Kidney (tissue), 14 donors: ENCODE data around the gene NDST1. TPM values are rescaled to one million over a fixed set of nuclear protein-coding genes. Genes with fewer than 3 reads are reported as not detected.
A peak's percentile ranks its signal among the peaks of the same experiment; 100 is the strongest.

Experiments used
- DNase-seq, 5 donors: peaks; one replicate each; pipeline ENCODE4 v3.0.0-alpha.2; 2013 to 2020
- FAIRE-seq: peaks from 2 replicates; lab custom pipeline; 2012; peaks lifted over from hg19 to GRCh38; lab: Jason Lieb, UNC
- H3K27ac ChIP-seq, 2 donors: one replicate each; pipeline ENCODE4 v1.7.0; 2013; ENCODE audit warnings: low read depth in 2 of 2, low read length in 2 of 2, inconsistent platforms in 1 of 2
- H3K27me3 ChIP-seq: one replicate; pipeline ENCODE4 v1.7.1; 2013; ENCODE audit warnings: low read length, inconsistent platforms; ENCODE audit not compliant: control insufficient read depth, insufficient read depth
- H3K36me3 ChIP-seq, 3 donors: one replicate each; pipeline versions ENCODE4 v1.7.0 to v1.7.1; 2013; ENCODE audit warnings: low read length in 3 of 3, control low read depth in 1 of 3, inconsistent platforms in 1 of 3; ENCODE audit not compliant: insufficient read depth in 3 of 3, control insufficient read depth in 2 of 3
- H3K4me1 ChIP-seq, 3 donors: one replicate each; pipeline versions ENCODE4 v1.7.0 to v1.7.1; 2013; ENCODE audit warnings: low read length in 3 of 3, inconsistent platforms in 1 of 3, low read depth in 1 of 3; ENCODE audit not compliant: control insufficient read depth in 2 of 3, insufficient read depth in 2 of 3
- H3K4me3 ChIP-seq, 3 donors: one replicate each; pipeline versions ENCODE4 v1.7.0 to v1.8.1; 2013; ENCODE audit warnings: low read length in 3 of 3, control low read depth in 1 of 3, inconsistent platforms in 1 of 3
- H3K9ac ChIP-seq, 3 donors: one replicate each; pipeline versions ENCODE4 v1.7.0 to v1.7.1; 2013; ENCODE audit warnings: low read length in 3 of 3, control low read depth in 1 of 3, inconsistent platforms in 1 of 3
- H3K9me3 ChIP-seq, 3 donors: one replicate each; pipeline versions ENCODE4 v1.7.0 to v1.7.1; 2013; ENCODE audit warnings: low read length in 3 of 3, control low read depth in 1 of 3, inconsistent platforms in 1 of 3; ENCODE audit not compliant: control insufficient read depth in 2 of 3, insufficient read depth in 1 of 3
- intact Hi-C: fragments of 100-400 bp; cut with DNase I; formaldehyde crosslinking; loops from one replicate; pipeline ENCODE4 v1.11.1; 2022
- polyA plus RNA-seq: library from polyadenylated mRNA; stranded (reverse); fragments of 350-450 nt; fragmentation: Illumina TruSeq; extraction: RNeasy Lipid Tissue Mini Kit (QIAGEN cat#74804); gene quantifications from one replicate; pipeline ENCODE4 v1.2.3, GENCODE V29; 2014; ENCODE audit warnings: low read depth, low replicate concordance; ENCODE audit not compliant: insufficient read depth
- total RNA-seq: library from RNA; stranded (reverse); fragmentation: NEBNext Ultra II Directional; extraction: Animal tissue kit (Norgen Biotek cat#: 25700); gene quantifications from one replicate; pipeline ENCODE4 v1.2.1, GENCODE V29; 2021
- TF ChIP-seq, protein P1 (sequence below): IDR thresholded peaks from 3 replicates; pipeline ENCODE4 v1.5.1; 2012; ENCODE audit warnings: mild to moderate bottlenecking, moderate library complexity, borderline replicate concordance; ENCODE audit not compliant: insufficient read depth; ENCODE audit errors: extremely low read depth
- donor health status: control.
- donor health status: control.
- donor health status: control.
- donor health status: control.
- donor health status: control.
- donor health status: DM: yes; HTN: yes; CAD: no.
- donor health status: Normal renal cell carcinoma (clear cell type).

The NDST1 gene
- total and polyA plus RNA-seq, 2 donors from 2014 or later: 11.7 to 60.7 TPM

GRCh38 chr5:150490754-150491153 lies 17.2 kb upstream of the NDST1 start:
- TF ChIP-seq, protein P1, sequence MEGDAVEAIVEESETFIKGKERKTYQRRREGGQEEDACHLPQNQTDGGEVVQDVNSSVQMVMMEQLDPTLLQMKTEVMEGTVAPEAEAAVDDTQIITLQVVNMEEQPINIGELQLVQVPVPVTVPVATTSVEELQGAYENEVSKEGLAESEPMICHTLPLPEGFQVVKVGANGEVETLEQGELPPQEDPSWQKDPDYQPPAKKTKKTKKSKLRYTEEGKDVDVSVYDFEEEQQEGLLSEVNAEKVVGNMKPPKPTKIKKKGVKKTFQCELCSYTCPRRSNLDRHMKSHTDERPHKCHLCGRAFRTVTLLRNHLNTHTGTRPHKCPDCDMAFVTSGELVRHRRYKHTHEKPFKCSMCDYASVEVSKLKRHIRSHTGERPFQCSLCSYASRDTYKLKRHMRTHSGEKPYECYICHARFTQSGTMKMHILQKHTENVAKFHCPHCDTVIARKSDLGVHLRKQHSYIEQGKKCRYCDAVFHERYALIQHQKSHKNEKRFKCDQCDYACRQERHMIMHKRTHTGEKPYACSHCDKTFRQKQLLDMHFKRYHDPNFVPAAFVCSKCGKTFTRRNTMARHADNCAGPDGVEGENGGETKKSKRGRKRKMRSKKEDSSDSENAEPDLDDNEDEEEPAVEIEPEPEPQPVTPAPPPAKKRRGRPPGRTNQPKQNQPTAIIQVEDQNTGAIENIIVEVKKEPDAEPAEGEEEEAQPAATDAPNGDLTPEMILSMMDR: no peak
- H3K9me3 ChIP-seq: no peaks in the 10 kb centered on the region
- no peak overlapping the region for H3K4me3 ChIP-seq
- peaks cover 0 to 6% (median 2%) of the 10 kb centered on the region in 3 donors for H3K36me3 ChIP-seq
- H3K4me1 ChIP-seq: peaks cover 2 to 50% (median 43%) of the 10 kb centered on the region in 3 donors
- intact Hi-C loops: no loop called here
- no peak overlapping the region for H3K27ac ChIP-seq
- H3K27me3 ChIP-seq: no peaks in the 10 kb centered on the region
- DNase-seq: no peak
- FAIRE-seq: no peak
- peak overlapping the region in 1 of 3 donors; percentile 16 for H3K9ac ChIP-seq

- TF ChIP-seq, protein P1: no peak
- no peak for DNase-seq
- no peak overlapping the region for H3K4me3 ChIP-seq
- no peak for FAIRE-seq
- H3K4me1 ChIP-seq: peaks cover 2 to 53% (median 41%) of the 10 kb centered on the region in 3 donors
- no peaks in the 10 kb centered on the region for H3K9me3 ChIP-seq
- H3K9ac ChIP-seq: no peak overlapping the region
- no peaks in the 10 kb centered on the region for H3K27me3 ChIP-seq
- H3K27ac ChIP-seq: peak overlapping the region in 1 of 2 donors; percentile 13
- H3K36me3 ChIP-seq: peaks cover 0 to 6% (median 2%) of the 10 kb centered on the region in 3 donors
- intact Hi-C loops: no loop called here
These were observed 16.1 kb upstream of the NDST1 start for GRCh38 chr5:150491876-150492275.

GRCh38 chr5:150492621-150493020 lies 15.3 kb upstream of the NDST1 start:
- Histone ChIP-seq H3K4me1 (peaks cover 2 to 53% (median 39%) of the 10 kb centered on the region in 3 donors), H3K27ac (no peak overlapping the region), H3K9me3 (no peaks in the 10 kb centered on the region), H3K4me3 (no peak overlapping the region), H3K9ac (no peak overlapping the region), H3K36me3 (peaks cover 0 to 6% (median 2%) of the 10 kb centered on the region in 3 donors), H3K27me3 (no peaks in the 10 kb centered on the region)
- TF ChIP-seq, protein P1: no peak
- intact Hi-C loops: no loop called here
- FAIRE-seq (no peak), DNase-seq (no peak)

DNA sequence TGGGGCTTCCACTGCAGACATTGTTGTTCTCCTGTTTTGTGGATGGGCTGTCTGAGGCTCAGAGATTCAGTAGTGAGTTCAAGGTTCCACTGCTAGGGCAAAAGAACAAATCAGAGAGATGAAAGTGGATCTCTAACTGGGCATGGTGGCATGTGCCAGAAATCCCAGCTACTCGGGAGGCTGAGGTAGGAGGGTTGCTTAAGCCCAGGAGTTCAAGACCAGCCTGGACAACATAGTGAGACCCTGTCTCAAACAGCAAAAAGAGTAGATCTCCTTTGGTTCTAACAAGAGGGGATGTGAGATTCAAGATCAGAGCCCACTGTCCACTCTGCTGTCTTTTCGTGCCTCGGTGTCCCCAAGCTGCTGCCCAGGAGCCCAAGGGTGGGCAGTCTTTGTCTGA lies 11.8 kb upstream of the NDST1 start:
- Histone ChIP-seq H3K9ac (no peak overlapping the region), H3K4me1 (peaks cover 0 to 50% (median 38%) of the 10 kb centered on the region in 3 donors), H3K27ac (no peak overlapping the region), H3K4me3 (no peak overlapping the region), H3K27me3 (no peaks in the 10 kb centered on the region), H3K9me3 (no peaks in the 10 kb centered on the region), H3K36me3 (peaks cover 0 to 6% (median 6%) of the 10 kb centered on the region in 3 donors)
- DNase-seq (no peak), FAIRE-seq (no peak)
- intact Hi-C loops: no loop called here
- TF ChIP-seq, protein P1: no peak
